ENCODE results near the gene IRF2. TPM values are rescaled to one million over a fixed set of nuclear protein-coding genes. Genes with fewer than 3 reads are reported as not detected.
"Not testable (repeated sequence)": the region's sequence is repeated elsewhere in the genome, so short reads cannot be mapped to it uniquely, and the experiment has no call there.

The IRF2 gene
- total RNA-seq, 1 experiment from 2014 or later = 18.4 TPM

DNA sequence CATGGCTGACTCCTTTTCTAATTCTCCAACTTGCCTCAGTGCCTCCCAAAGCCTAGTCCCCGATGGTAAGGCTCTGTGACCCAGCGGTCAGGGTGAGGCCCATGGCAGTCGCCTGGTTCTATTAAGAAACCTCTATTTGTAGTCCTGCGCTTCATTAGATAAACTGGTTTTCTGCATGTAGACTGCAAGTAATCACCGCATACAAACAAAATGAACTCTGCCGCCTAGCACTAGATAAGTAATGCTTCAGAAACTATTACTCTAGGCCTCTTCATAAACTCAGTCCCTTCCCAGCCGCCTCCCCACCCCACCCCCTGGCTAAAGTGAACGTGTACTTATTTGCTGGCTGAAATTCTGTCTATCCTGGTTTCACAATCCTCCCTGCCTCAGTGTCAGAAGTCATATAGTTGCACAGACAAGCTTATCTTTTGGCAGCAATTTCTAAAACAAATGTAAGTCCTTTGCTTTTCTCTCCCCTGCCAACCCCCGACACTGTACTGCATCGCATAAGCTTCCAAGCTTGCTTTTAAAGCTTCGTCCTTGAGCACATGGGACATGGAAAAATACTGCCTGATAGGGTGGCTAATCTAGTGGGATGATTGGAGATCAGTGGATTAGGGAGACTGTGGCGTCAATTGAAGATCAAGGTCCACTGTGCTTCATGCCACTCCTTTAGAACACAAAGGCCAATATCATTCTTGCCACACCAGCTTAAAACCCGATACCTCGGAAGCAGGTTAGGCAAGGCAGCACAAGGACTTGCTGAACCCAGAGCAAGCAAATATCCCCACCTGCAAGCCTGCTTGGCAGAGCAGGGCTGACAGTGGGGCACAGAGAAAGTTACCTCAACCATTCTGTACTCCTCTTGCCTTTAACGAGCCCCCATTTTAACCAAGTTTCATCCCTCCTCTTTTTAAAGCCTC lies 125.8 kb downstream of the IRF2 start:
- in situ Hi-C loops (cut with HindIII; ENCODE audit: low pct_unique_long_range_greater_than_20kb, low sequenced_read_pairs) = no loop called here
- no peak for DNase-seq (ENCODE audit: low read depth)

DNA sequence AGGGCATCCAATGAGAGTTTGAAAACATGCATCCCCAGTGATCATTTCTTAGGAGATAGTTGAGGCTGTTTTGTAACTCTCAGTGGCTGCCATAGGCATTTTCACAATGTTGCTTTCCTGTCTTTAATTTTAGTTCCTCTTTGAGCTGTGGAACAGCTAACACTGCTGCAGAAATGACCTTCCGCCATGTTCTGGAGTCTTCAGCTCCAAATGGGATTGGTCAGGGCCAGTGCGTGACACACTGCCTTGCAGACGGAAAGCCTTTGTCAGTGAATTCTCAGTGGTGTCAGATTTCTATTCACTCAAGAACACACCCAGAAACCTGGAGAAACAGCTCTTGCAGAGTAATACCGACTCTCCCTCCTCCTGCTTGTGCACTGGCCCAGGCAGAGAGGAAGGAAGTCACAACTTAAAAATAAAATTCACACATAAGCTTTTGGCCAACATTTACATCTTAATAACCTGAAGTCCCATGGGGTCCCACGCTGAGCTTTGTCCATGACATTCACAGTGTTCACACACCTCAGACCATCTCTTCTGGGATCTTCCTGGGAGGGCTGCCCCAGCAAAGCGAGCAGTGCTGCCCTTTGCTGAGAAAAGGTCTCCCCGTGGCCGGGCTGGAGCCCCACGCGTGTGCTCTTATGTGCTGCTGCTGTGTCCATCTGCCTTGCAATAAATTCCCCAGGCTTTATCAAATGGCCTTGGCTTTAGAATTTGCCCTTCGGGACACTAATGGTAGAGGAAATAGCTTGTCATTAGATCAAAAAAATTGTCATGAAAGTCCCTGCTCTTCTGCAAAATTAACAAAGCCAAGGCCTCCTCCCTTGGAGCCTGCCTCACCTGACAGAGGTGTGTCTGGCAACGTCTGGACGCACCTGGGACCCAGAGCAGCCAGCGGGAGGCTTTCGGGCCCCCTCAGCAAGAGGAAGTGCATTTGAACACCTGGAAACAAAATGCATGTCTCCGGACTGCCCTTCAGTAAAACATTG lies 126.8 kb downstream of the IRF2 start:
- DNase-seq (ENCODE audit: low read depth) = peak; percentile 26
- in situ Hi-C loops (cut with HindIII; ENCODE audit: low pct_unique_long_range_greater_than_20kb, low sequenced_read_pairs) = no loop called here

DNA sequence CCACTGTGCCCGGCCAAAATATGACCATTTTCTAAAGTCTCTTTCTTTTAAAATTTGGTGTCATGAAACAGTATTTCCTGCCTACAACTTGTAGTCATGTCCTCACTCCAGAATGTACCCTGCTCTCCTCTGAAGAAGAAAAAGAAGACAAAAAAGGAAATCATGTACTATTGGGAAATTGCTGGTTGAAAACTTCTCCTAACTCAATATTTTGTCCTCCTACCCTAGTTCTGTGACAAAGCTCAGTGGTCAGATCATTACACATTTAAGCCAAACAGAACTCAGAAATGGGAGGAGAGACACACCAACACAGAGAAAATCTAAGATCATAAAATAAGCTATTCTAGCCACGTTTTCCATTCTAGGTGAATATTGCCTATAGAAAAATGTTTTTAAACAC lies 127.7 kb downstream of the IRF2 start:
- in situ Hi-C loops (cut with HindIII; ENCODE audit: low pct_unique_long_range_greater_than_20kb, low sequenced_read_pairs) = no loop called here
- DNase-seq (ENCODE audit: low read depth) = no peak

DNA sequence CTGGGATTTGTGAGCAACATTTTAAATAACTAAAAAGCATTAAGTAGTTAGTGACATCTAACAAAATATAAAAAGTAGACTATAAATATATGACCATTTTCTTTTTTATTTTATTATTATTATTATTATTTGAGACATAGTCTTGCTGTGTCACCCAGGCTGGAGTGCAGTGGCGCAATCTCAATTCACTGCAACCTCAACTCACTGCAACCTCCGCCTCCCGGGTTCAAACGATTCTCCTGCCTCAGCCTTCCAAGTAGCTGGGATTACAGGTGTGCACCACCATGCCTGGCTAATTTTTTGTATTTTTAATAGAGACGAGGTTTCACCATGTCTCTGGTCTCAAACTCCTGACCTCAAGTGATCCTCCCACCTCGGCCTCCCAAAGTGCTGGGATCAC lies 128.1 kb downstream of the IRF2 start:
- DNase-seq (ENCODE audit: low read depth); in situ Hi-C loops (cut with HindIII; ENCODE audit: low pct_unique_long_range_greater_than_20kb, low sequenced_read_pairs): not testable (repeated sequence)

DNA sequence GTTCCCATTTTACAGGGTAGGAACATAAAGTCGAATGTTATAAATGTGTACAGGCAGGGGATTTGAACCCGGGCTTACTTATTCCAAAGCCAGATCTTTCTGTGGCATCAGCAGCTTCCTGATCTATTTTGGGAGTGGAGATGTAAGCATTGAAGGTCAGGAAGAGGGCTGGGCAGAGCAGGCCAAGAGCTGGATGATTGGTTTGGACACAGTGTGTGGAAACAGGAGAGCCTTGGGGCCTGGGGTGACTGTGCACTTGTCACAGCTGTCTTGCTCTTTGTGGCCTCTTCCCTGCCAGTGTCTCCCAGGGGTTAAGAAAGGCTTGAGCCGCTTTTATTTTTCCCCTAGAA lies 128.8 kb downstream of the IRF2 start:
- no peak for DNase-seq (ENCODE audit: low read depth)
- in situ Hi-C loops (cut with HindIII; ENCODE audit: low pct_unique_long_range_greater_than_20kb, low sequenced_read_pairs) = no loop called here

DNA sequence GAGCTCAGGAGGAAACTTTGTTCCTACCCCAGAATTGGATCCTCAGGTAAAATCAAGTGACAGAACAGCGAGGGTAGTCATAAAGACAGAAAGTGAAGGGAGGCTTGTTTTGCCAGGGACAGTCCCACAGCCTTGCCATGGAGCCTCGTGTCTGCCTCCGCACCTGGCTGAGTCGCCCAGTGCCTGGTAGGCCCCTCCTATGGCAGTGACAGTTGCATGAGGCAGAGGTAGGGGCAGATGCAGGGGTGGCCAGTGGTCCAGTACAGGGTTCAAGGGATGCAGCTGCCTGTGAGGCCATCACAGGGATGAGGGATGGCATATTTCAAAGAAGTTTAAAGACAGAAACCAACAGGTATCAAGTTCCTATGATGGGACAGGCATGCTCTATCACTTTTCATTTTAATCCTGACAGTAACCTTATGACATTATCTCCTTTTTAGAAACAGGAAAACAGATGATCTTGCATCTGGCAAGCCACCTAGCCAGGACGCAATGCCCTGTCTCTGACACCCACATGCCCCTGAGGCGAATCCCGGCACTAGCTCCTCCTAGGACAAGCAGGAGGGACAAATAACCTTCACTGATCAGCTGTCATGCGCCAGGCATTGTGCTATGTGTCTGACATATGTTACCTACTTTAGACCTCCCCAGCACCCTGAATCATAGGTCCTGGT lies 129.3 kb downstream of the IRF2 start:
- in situ Hi-C loops (cut with HindIII; ENCODE audit: low pct_unique_long_range_greater_than_20kb, low sequenced_read_pairs) = no loop called here

DNA sequence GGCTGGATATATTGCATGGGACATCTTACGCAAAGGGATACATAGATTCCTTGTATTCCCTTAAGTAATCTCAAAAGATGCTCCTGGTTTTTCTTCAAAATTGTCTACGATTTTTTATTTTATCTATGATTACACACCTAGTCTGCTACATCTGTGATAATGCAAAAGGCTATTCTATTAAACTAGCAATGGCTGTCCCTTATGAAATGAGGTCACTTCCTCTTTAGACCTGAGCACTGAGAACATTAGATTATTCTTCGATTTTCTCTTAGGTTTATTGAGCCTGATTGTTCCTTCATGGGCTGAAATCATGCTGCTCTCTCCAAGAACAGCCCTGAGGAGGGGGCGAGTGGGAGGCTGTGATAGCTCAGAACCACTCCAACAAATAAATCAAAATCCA lies 129.9 kb downstream of the IRF2 start:
- DNase-seq (ENCODE audit: low read depth) = no peak
- in situ Hi-C loops (cut with HindIII; ENCODE audit: low pct_unique_long_range_greater_than_20kb, low sequenced_read_pairs) = no loop called here

More for the DNA sequence above, 129.3 kb downstream of the IRF2 start:
- no peak for DNase-seq (ENCODE audit: low read depth)

DNA sequence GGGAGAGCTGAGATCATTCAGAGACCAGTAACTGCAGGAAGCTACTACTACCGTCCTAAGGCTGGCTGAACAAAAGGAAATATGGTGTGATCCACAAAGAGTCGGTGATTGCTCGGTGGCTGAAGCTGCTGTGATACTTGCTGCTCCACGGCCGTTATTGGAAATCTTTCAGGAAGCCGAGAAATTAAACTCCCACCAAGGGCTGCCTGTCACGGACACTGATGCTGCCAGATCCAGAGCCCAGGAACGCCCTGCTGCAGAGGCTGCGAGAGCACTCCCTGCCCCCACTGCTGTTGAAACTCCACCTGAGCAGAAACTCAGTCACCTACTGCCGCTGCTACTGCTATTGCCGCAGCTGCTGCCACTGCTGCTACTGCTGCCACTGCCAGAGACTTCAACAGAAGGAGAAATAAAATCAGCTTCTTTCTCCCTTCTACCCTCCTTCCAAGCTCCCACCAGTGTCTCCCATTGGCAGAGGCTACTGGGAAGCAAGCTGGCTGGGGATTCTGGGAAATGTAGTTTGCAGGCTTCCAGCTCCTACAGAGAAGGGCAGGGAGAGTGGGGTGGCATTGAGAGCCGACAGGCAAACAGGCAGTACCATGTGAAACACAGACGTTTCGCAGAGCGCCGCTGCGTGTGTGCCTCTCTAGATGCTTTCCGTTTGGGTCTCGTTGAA lies 130.7 kb downstream of the IRF2 start:
- in situ Hi-C loops (cut with HindIII; ENCODE audit: low pct_unique_long_range_greater_than_20kb, low sequenced_read_pairs) = no loop called here
- peak; percentile 76 for DNase-seq (ENCODE audit: low read depth)

DNA sequence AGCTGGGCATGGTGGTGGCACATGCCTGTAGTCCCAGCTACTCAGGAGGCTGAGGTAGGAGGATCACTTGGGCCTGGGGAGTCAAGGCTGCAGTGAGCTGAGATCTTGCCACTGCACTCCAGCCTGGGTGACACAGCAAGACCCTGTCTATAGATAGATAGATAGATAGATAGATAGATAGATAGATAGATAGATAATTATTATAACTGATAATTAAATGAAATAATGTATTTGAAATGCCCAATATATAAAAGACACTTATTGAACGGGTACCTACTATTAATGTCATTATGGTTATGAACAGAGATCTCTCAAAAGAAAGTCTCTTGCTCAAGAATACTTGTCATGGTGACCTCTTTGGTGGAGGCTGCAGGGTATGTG lies 131.5 kb downstream of the IRF2 start:
- in situ Hi-C loops (cut with HindIII; ENCODE audit: low pct_unique_long_range_greater_than_20kb, low sequenced_read_pairs); DNase-seq (ENCODE audit: low read depth): not testable (repeated sequence)

DNA sequence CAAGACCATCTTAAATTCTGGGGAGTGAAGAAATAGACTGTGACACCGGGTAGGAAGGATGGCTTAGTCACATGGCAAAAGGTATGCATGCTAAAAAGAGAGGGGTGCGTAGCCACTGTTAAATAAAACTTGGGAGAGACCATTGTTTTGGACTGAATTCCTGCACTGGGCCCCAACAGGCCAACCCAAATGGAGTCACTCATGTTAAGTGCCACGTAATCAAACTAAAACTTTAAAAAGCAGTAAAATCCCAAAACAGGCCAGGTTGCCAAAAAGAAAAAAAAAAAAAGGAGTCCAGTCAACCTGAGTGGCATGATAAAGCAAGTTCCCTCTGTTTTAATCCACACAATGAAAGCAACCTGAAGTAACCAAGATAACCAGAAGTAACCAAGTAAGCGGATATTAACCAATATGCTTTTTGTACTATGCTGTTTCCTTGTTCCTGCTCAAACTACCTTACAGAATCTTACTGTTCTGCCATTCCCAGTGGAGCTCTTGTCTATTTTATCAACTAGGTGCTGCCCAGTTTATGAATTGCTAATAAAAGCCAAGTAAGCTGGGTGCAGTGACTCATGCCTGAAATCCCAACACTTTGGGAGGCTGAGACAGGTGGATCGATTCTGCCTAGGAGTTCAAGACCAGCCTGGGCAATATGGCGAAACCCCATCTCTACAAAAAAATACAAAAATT lies 132.0 kb downstream of the IRF2 start:
- in situ Hi-C loops (cut with HindIII; ENCODE audit: low pct_unique_long_range_greater_than_20kb, low sequenced_read_pairs) = no loop called here
- DNase-seq (ENCODE audit: low read depth) = no peak

DNA sequence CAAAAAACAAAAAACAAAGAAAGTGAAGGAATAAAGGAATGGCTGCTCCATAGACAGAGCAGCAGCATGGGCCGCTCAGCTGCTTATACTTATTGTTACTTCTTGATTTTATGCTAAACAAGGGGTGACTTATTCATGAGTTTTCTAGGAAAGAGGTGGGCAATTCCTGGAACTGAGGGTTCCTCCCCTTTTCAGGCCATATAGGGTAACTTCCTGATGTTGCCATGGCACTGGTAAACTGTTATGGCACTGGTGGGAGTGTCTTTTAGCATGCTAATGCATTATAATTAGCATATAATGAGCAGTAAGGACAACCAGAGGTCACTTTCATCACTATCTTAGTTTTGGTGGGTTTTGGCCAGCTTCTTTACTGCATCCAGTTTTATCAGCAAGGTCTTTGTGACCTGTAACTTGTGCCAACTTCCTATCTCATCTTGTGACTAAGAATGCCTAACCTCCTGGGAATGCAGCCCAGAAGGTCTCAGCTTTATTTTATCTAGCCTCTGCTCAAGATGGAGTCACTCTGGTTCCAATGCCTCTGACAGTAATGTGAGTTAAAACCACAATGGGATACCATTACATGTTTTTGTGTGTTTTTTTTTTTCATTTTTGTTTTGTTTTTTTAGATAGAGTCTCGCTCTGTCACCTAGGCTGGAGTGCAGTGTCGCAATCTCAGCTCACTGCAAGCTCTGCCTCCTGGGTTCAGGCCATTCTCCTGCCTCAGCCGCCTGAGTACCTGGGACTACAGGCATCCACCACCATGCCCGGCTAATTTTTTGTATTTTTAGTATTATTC lies 134.8 kb downstream of the IRF2 start:
- in situ Hi-C loops (cut with HindIII; ENCODE audit: low pct_unique_long_range_greater_than_20kb, low sequenced_read_pairs); DNase-seq (ENCODE audit: low read depth): not testable (repeated sequence)

DNA sequence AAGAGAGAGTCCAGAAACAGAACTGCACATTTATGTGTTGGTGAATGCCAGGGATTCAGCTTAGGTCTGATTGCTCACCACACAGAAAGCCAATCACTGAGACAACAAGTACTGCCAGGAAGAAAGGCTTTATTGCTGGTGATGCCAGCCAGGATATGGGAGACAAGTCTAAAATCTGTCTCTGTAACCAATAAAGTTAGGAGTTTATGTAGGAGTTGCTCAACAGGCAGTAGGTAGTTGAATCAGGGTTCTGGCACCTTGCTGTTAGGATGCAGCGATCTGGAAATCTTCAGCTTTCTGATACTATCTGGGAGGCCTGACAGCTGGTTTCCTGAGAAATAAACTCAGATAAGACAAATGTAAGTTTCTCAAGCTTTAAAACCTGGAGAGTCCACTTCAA lies 136.4 kb downstream of the IRF2 start:
- no peak for DNase-seq (ENCODE audit: low read depth)
- in situ Hi-C loops (cut with HindIII; ENCODE audit: low pct_unique_long_range_greater_than_20kb, low sequenced_read_pairs) = no loop called here

Other genes with a start within 250 kb of the IRF2 start
- 28.7 and 34.7 TPM in 2 replicates for gene CASP3, start 174.9 kb upstream of the IRF2 start, total RNA-seq (2014; rRNA removed; shearing (Covaris generic); ENCODE audit: low replicate concordance)
- gene PRIMPOL, start 175.2 kb upstream of the IRF2 start, total RNA-seq (2014; rRNA removed; shearing (Covaris generic); ENCODE audit: low replicate concordance) = 15.9 and 30.4 TPM in 2 replicates